T-helper 1 cell treated with Interleukin-12 subunit alpha and Interleukin-12 subunit beta and Interleukin-4 antibody, amounts not matched to agents 30 ng/mL and 1 ng/mL, for 36 hours (primary cell): ENCODE results near the gene STK11IP. TPM values are rescaled to one million over a fixed set of nuclear protein-coding genes. Genes with fewer than 3 reads are reported as not detected.

Source experiments
- intact Hi-C: fragments of 100-400 bp; cut with micrococcal nuclease; formaldehyde crosslinking; loops from one replicate; pipeline ENCODE4 v1.15.1; 2024
- total RNA-seq: library from RNA; stranded (reverse); gene quantifications from 2 replicates; pipeline ENCODE4 v1.2.3, GENCODE V29; 2022

The STK11IP gene
- total RNA-seq, 1 donor from 2014 or later, result 38.7 TPM

- intact Hi-C loops, result no loop called here
Observed at GRCh38 chr2:219561179-219562048, 36.2 kb upstream of the STK11IP start.

GRCh38 chr2:219562049-219563020 lies 35.3 kb upstream of the STK11IP start:
- intact Hi-C loops, result no loop called here

- intact Hi-C loops, result no loop called here
Observed at GRCh38 chr2:219563271-219563928, 34.3 kb upstream of the STK11IP start.

- intact Hi-C loops, result no loop called here
Observed at GRCh38 chr2:219565130-219566080, 32.3 kb upstream of the STK11IP start.

GRCh38 chr2:219566640-219567039 lies 31.0 kb upstream of the STK11IP start:
- intact Hi-C loops, result no loop called here

GRCh38 chr2:219567131-219567530 lies 30.5 kb upstream of the STK11IP start:
- intact Hi-C loops, result no loop called here

- intact Hi-C loops, result no loop called here
Observed at GRCh38 chr2:219567791-219568361, 29.8 kb upstream of the STK11IP start.

- intact Hi-C loops, result no loop called here
Observed at GRCh38 chr2:219569041-219569440, 28.6 kb upstream of the STK11IP start.

GRCh38 chr2:219569635-219570034 lies 28.0 kb upstream of the STK11IP start:
- intact Hi-C loops, result no loop called here

GRCh38 chr2:219570194-219570923 lies 27.3 kb upstream of the STK11IP start:
- intact Hi-C loops, result no loop called here

- intact Hi-C loops, result no loop called here
Observed at GRCh38 chr2:219570924-219571310, 26.7 kb upstream of the STK11IP start.

- intact Hi-C loops, result no loop called here
Observed at GRCh38 chr2:219571311-219572236, 26.1 kb upstream of the STK11IP start, which contains the start of gene OBSL1. OBSL1 (minus strand) TSS chr2:219571539; CDS start chr2:219571232, 307 bp downstream.

- intact Hi-C loops, result no loop called here
Observed at GRCh38 chr2:219572237-219573001, 25.2 kb upstream of the STK11IP start, which contains the start of gene INHA. INHA (plus strand) TSS chr2:219572310; CDS start chr2:219572375, 65 bp downstream.

GRCh38 chr2:219573166-219573565 lies 24.5 kb upstream of the STK11IP start:
- intact Hi-C loops, result no loop called here

GRCh38 chr2:219574484-219575311 lies 23.0 kb upstream of the STK11IP start:
- intact Hi-C loops, result no loop called here
